Activated CD4-positive, CD25-positive, alpha-beta regulatory T cell treated with anti-CD3 and anti-CD28 coated beads, Interleukin-2, amount 50 U/mL, for 24 hours (primary cell): ENCODE measurements around the gene CARF.

Experiments used
- ATAC-seq, 2 donors: fragments of 150-1000 bp; cut with Tn5 transposase; one replicate each; pipeline ENCODE4 v1.10.0; 2021; ENCODE audit warnings: mild to moderate bottlenecking in 1 of 2, moderate library complexity in 1 of 2

CARF gene

GRCh38 chr2:203021991-203022390, 109.9 kb downstream of the CARF start:
- ATAC-seq = no peak

- ATAC-seq = no peak
Measured at GRCh38 chr2:203022751-203023150, 110.7 kb downstream of the CARF start.

GRCh38 chr2:203025592-203025991, 113.5 kb downstream of the CARF start:
- ATAC-seq = no peak

- no peak for ATAC-seq
Measured at GRCh38 chr2:203030545-203030944, 118.5 kb downstream of the CARF start.

GRCh38 chr2:203030991-203031390, 118.9 kb downstream of the CARF start:
- ATAC-seq = no peak

GRCh38 chr2:203033395-203033794, 121.3 kb downstream of the CARF start:
- ATAC-seq = no peak

GRCh38 chr2:203035879-203036470, 123.9 kb downstream of the CARF start:
- no peak for ATAC-seq
